NB4 (cell line): ENCODE results near the gene DAPL1.

Source experiments
- DNase-seq: peaks from one replicate; pipeline ENCODE4 v3.0.0; 2010; ENCODE audit warnings: low read depth
- H3K4me3 ChIP-seq: one replicate; pipeline ENCODE4 v1.5.1; 2011; ENCODE audit warnings: mild to moderate bottlenecking, low read depth, low read length, moderate library complexity
- MYC ChIP-seq: IDR thresholded peaks from 2 replicates; pipeline ENCODE4 v1.6.1; 2011; ENCODE audit warnings: low read depth, low read length
- POLR2A ChIP-seq: IDR thresholded peaks from 2 replicates; pipeline ENCODE4 v1.6.1; 2011; ENCODE audit warnings: mild to moderate bottlenecking; ENCODE audit not compliant: insufficient read length; ENCODE audit errors: extremely low read depth
- TF ChIP-seq, protein P1 (sequence below): IDR thresholded peaks from one replicate; pipeline ENCODE4 v1.5.1; 2012; ENCODE audit warnings: low read depth, low read length
- TF ChIP-seq, protein P2 (sequence below): IDR thresholded peaks from 2 replicates; pipeline ENCODE4 v1.6.1; 2011; ENCODE audit warnings: low read depth, low read length

The DAPL1 gene

DNA sequence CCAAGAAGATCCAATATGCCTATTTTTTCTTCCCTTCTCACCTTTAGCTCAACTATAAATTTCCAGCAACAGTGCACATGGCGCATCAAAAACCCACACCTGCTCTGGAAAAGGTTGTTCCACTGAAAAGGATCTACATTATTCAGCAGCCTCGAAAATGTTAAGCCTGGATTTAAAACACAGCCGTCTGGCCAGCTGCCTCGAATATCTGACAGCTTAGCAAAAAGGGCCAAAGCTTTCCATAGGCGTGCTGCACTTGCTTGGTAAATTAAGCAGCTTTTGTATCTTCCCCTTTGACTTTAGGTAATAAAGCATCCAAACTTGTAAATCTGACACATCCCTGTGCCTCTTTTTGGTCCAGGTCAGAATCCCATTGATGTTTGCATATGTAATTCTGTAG, 20.5 kb downstream of the DAPL1 start:
- no peak for DNase-seq
- H3K4me3 ChIP-seq, result no peak overlapping the region
- TF ChIP-seq MYC, result no peak
- TF ChIP-seq, protein P1, sequence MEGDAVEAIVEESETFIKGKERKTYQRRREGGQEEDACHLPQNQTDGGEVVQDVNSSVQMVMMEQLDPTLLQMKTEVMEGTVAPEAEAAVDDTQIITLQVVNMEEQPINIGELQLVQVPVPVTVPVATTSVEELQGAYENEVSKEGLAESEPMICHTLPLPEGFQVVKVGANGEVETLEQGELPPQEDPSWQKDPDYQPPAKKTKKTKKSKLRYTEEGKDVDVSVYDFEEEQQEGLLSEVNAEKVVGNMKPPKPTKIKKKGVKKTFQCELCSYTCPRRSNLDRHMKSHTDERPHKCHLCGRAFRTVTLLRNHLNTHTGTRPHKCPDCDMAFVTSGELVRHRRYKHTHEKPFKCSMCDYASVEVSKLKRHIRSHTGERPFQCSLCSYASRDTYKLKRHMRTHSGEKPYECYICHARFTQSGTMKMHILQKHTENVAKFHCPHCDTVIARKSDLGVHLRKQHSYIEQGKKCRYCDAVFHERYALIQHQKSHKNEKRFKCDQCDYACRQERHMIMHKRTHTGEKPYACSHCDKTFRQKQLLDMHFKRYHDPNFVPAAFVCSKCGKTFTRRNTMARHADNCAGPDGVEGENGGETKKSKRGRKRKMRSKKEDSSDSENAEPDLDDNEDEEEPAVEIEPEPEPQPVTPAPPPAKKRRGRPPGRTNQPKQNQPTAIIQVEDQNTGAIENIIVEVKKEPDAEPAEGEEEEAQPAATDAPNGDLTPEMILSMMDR, result no peak
- TF ChIP-seq, protein P2, sequence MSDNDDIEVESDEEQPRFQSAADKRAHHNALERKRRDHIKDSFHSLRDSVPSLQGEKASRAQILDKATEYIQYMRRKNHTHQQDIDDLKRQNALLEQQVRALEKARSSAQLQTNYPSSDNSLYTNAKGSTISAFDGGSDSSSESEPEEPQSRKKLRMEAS, result no peak
- TF ChIP-seq POLR2A, result no peak

DNA sequence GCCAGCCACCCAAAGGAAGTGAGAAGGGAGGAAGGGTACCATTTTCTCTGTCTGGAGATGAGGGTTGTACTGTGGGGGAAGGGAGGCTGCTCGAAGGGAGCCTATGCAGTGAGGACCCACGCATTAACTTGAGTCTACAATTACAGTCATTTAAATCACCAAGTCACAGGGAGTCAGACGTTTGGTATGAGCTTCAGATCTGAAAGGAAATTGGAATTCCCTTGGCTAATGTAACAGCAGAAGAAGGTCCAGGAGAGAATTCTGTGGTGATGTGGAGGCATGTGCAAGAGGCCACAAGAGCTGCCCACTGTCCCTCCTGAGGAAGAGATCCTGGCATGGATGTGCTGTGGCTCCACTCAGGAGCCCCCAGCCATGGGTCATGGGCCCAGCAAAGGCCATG, 22.5 kb downstream of the DAPL1 start:
- no peak overlapping the region for H3K4me3 ChIP-seq
- no peak for TF ChIP-seq POLR2A
- no peak for TF ChIP-seq MYC
- DNase-seq, result no peak

DNA sequence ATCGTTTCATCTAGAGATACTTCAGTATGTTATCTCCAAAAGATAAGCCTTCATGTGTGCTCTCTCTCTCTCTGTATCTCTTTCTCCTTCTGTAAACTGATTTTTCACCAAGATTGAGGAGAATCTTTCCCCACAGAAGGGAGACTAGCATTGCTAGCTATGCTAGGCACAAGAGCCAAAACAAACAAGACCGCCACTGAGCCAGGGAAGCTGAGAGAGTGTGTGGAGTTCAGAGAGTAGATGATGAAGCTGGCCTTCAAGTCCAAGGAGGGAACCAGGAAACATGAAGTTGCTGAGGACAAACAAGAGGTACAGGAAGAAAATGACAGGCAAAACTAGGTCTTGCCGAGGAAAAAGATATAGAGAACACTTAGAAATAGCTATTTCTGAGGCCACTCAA, 23.4 kb downstream of the DAPL1 start:
- TF ChIP-seq, protein P1, result no peak
- TF ChIP-seq, protein P2, result no peak
- no peak for TF ChIP-seq MYC
- no peak for TF ChIP-seq POLR2A
- DNase-seq, result no peak
- no peak overlapping the region for H3K4me3 ChIP-seq

DNA sequence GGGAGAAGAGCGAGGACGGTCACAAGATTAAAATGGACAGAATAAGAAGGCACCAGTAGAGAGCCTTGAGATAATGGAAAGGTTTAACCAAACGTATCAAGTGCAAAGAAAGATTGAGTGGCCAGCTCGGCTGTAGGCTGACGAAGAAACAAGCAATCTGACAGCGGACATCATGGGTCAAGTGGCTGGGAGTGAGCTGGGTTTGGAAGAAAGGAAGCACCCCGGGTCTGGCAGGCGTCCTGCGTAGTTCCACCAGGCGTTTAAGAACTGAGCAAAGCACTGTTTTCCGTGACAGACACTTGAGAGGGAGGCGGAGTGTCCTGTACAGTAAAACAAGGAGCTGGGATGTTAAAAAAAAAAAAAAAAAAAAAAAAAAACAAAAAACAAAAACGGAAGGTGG, 27.1 kb downstream of the DAPL1 start:
- no peak for TF ChIP-seq POLR2A
- no peak for TF ChIP-seq MYC
- TF ChIP-seq, protein P1, result no peak
- TF ChIP-seq, protein P2, result no peak
- no peak for DNase-seq
- H3K4me3 ChIP-seq, result no peak overlapping the region

DNA sequence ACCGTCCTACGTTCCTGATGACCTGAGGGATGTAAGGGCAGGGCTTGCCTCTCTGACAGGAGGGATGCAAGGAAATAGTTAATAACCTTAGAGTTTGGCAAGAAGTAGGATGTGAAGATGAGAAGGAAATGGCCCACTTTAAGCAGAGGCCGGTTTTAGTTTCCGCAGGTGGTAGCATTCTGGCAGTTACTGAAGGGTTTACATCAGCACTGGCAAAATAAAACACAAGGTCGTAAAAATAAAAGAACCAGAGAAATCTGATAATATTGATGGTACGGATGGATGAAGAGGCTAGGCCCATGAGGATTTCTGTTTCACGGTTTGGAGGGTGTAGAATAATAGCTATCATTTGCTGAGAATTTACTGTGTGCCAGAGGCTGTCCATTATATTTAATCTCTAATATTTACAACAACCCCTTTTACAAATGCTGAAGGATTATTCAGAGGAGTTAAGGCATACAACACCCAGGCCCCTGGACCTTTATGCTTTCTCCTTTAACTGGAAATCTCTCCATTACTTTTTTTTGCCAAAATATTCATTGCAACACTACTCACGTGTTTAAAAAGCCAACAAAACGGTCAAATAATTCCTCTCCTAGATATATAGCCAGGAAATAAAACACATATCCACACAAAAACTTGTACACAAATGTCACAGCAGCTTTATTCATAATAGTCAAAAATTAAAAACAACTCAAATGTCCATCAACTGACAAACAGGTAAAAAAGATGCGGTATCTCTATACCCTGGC, 28.5 kb downstream of the DAPL1 start:
- H3K4me3 ChIP-seq, result no peak overlapping the region
- DNase-seq, result no peak
- TF ChIP-seq MYC (no peak), POLR2A (no peak)
- TF ChIP-seq, protein P1, result no peak

DNA sequence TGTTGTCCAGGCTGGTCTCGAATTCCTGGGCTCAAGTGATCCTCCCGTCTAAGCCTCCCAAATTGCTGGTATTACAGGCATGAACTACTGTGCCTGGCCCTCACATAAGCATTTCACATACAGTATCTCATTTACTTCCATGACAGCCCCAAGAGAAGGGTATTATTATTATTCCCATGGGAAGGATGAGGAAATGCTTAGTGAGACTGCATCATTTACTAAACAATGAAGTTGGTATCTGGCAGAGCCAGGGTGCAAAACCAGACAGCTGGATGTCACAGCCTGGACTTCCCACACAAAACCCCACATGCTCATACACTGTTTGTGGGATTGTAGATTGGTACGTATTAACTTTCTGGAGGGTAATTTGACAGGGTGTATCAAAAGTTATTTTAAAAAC, 29.9 kb downstream of the DAPL1 start:
- H3K4me3 ChIP-seq, result no peak overlapping the region
- no peak for TF ChIP-seq MYC
- TF ChIP-seq, protein P2, result no peak
- TF ChIP-seq, protein P1, result no peak
- no peak for TF ChIP-seq POLR2A
- DNase-seq, result no peak
